Nephron (organoid): ENCODE results near the gene IGF2BP1.

ENCODE experiments used
- H3K27ac Mint-ChIP-seq, 3 experiments: 2 replicates each; pipeline ENCODE4 v1.8.0; 2020; ENCODE audit warnings: mixed read lengths in 3 of 3, mild to moderate bottlenecking in 2 of 3, moderate library complexity in 1 of 3
- H3K27me3 Mint-ChIP-seq: 2 replicates; pipeline ENCODE4 v1.8.0; 2021; ENCODE audit warnings: low read depth, mild to moderate bottlenecking, moderate library complexity, mixed read lengths
- H3K36me3 Mint-ChIP-seq: 2 replicates; pipeline ENCODE4 v1.8.0; 2020; ENCODE audit warnings: low read depth, mixed read lengths
- H3K4me1 Mint-ChIP-seq: 2 replicates; pipeline ENCODE4 v1.8.0; 2020; ENCODE audit warnings: mixed read lengths
- H3K4me3 Mint-ChIP-seq, 3 experiments: 2 replicates each; pipeline ENCODE4 v1.8.0; 2020; ENCODE audit warnings: mild to moderate bottlenecking in 3 of 3, mixed read lengths in 3 of 3, moderate library complexity in 2 of 3
- H3K9me3 Mint-ChIP-seq: 2 replicates; pipeline ENCODE4 v1.8.0; 2020; ENCODE audit warnings: mixed read lengths
- CTCF ChIP-seq, 3 experiments: fragments of 200-600 bp; sonication (generic); IDR thresholded peaks; one replicate each; pipeline ENCODE4 v1.5.0; 2021; ENCODE audit warnings: antibody characterized with exemption in 3 of 3; ENCODE audit not compliant: unreplicated experiment in 3 of 3

Gene IGF2BP1

GRCh38 chr17:48981927-48982539 is 15.2 kb upstream of the IGF2BP1 start:
- Mint-ChIP-seq H3K9me3 (no peaks in the 10 kb centered on the region), H3K27ac (no peak overlapping the region), H3K36me3 (no peaks in the 10 kb centered on the region), H3K27me3 (peaks cover 3% of the 10 kb centered on the region), H3K4me3 (no peak overlapping the region), H3K4me1 (no peaks in the 10 kb centered on the region)
- no peak for TF ChIP-seq CTCF (IDR thresholded peaks at IDR 0.05; ENCODE audit: unreplicated experiment in 3 of 3)

GRCh38 chr17:48985436-48986245 is 11.5 kb upstream of the IGF2BP1 start:
- no peaks in the 10 kb centered on the region for H3K36me3 Mint-ChIP-seq
- H3K4me3 Mint-ChIP-seq: no peak overlapping the region
- H3K27ac Mint-ChIP-seq: no peak overlapping the region
- H3K9me3 Mint-ChIP-seq: no peaks in the 10 kb centered on the region
- H3K27me3 Mint-ChIP-seq: peaks cover 9% of the 10 kb centered on the region
- H3K4me1 Mint-ChIP-seq: no peaks in the 10 kb centered on the region
- TF ChIP-seq CTCF (IDR thresholded peaks at IDR 0.05; ENCODE audit: unreplicated experiment in 3 of 3): no peak

- H3K9me3 Mint-ChIP-seq: no peaks in the 10 kb centered on the region
- H3K4me1 Mint-ChIP-seq: no peaks in the 10 kb centered on the region
- TF ChIP-seq CTCF (IDR thresholded peaks at IDR 0.05; ENCODE audit: unreplicated experiment in 3 of 3): no peak
- no peak overlapping the region for H3K27ac Mint-ChIP-seq
- no peaks in the 10 kb centered on the region for H3K36me3 Mint-ChIP-seq
- H3K4me3 Mint-ChIP-seq: no peak overlapping the region
- peaks cover 29% of the 10 kb centered on the region for H3K27me3 Mint-ChIP-seq
These were observed 8.1 kb upstream of the IGF2BP1 start for GRCh38 chr17:48989100-48989499.

- Mint-ChIP-seq H3K4me1 (peaks cover 8% of the 10 kb centered on the region), H3K27me3 (peaks cover 42% of the 10 kb centered on the region), H3K27ac (peak overlapping the region in 1 of 3 experiments; percentile 87), H3K36me3 (no peaks in the 10 kb centered on the region), H3K4me3 (peak overlapping the region in 2 of 3 experiments; percentile 18 to 71), H3K9me3 (no peaks in the 10 kb centered on the region)
- TF ChIP-seq CTCF (IDR thresholded peaks at IDR 0.05; ENCODE audit: unreplicated experiment in 3 of 3): no peak
These were observed 6.3 kb upstream of the IGF2BP1 start for GRCh38 chr17:48990882-48991357.

- Mint-ChIP-seq H3K4me3 (no peak overlapping the region), H3K9me3 (no peaks in the 10 kb centered on the region), H3K36me3 (no peaks in the 10 kb centered on the region), H3K4me1 (peaks cover 8% of the 10 kb centered on the region), H3K27me3 (peaks cover 42% of the 10 kb centered on the region), H3K27ac (peak overlapping the region in 1 of 3 experiments; percentile 12)
- no peak for TF ChIP-seq CTCF (IDR thresholded peaks at IDR 0.05; ENCODE audit: unreplicated experiment in 3 of 3)
These were observed 4.7 kb upstream of the IGF2BP1 start for GRCh38 chr17:48992444-48992843.
